Gastrocnemius medialis (tissue), 4 donors: ENCODE measurements around the gene DRG1.

Experiments used
- POLR2A ChIP-seq, 2 donors: fragments of 450-650 bp; IDR thresholded peaks; one replicate each; pipeline ENCODE4 v1.6.1; 2017; ENCODE audit warnings: antibody characterized with exemption in 2 of 2, mild to moderate bottlenecking in 2 of 2, moderate library complexity in 2 of 2
- TF ChIP-seq, protein P1 (sequence below), 5 experiments: fragments of 450-650 bp in 3 of 5; fragments of 200-600 bp in 2 of 5; sonication (generic) in 2 of 5; IDR thresholded peaks in 4 of 5; conservative IDR thresholded peaks in 1 of 5; 1 replicate in 4 of 5; 2 replicates in 1 of 5; pipeline ENCODE4 v1.5.1; 2016 to 2019; ENCODE audit warnings: antibody characterized with exemption in 5 of 5, mild to moderate bottlenecking in 3 of 5, moderate library complexity in 3 of 5

DNA sequence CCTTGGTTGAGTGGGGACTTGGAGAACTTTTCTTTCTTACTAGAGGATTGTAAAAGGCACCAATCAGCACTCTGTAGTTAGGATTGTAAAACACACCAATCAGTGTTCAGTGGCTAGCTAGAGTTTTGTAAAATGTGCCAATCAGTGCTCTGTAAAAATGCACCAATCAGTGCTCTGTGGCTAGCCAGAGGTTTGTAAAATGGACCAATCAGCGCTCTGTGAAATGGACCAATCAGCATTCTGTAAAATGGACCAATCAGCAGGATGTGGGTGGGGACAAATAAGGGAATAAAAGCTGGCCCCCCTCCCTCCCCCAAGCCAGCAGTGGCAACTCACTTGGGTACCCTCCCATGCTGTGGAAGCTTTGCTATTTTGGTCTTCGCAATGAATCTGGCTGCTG, 5.5 kb upstream of the DRG1 start:
- TF ChIP-seq POLR2A (IDR thresholded peaks at IDR 0.05): no peak
- TF ChIP-seq, protein P1, sequence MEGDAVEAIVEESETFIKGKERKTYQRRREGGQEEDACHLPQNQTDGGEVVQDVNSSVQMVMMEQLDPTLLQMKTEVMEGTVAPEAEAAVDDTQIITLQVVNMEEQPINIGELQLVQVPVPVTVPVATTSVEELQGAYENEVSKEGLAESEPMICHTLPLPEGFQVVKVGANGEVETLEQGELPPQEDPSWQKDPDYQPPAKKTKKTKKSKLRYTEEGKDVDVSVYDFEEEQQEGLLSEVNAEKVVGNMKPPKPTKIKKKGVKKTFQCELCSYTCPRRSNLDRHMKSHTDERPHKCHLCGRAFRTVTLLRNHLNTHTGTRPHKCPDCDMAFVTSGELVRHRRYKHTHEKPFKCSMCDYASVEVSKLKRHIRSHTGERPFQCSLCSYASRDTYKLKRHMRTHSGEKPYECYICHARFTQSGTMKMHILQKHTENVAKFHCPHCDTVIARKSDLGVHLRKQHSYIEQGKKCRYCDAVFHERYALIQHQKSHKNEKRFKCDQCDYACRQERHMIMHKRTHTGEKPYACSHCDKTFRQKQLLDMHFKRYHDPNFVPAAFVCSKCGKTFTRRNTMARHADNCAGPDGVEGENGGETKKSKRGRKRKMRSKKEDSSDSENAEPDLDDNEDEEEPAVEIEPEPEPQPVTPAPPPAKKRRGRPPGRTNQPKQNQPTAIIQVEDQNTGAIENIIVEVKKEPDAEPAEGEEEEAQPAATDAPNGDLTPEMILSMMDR (IDR thresholded peaks at IDR 0.05 in 4 of 5, conservative IDR thresholded peaks at IDR 0.05 in 1 of 5): no peak
